Activated naive CD8-positive, alpha-beta T cell (primary cell): ENCODE results near the gene ADRA1B.
"Not testable (repeated sequence)": the region's sequence is repeated elsewhere in the genome, so short reads cannot be mapped to it uniquely, and the experiment has no call there.

Experiments
- H3K27ac Mint-ChIP-seq: one replicate; pipeline ENCODE4 v1.8.0; 2021; ENCODE audit warnings: mixed read lengths
- H3K27me3 Mint-ChIP-seq: one replicate; pipeline ENCODE4 v1.8.0; 2021; ENCODE audit warnings: mixed read lengths
- H3K36me3 Mint-ChIP-seq: one replicate; pipeline ENCODE4 v1.8.0; 2021; ENCODE audit warnings: mixed read lengths
- H3K4me1 Mint-ChIP-seq: one replicate; pipeline ENCODE4 v1.8.0; 2021; ENCODE audit warnings: low read depth, mixed read lengths
- H3K4me3 Mint-ChIP-seq: one replicate; pipeline ENCODE4 v1.8.0; 2021; ENCODE audit warnings: mild to moderate bottlenecking, mixed read lengths
- H3K9me3 Mint-ChIP-seq: one replicate; pipeline ENCODE4 v1.8.0; 2021; ENCODE audit warnings: low read depth, mixed read lengths

The ADRA1B gene

DNA sequence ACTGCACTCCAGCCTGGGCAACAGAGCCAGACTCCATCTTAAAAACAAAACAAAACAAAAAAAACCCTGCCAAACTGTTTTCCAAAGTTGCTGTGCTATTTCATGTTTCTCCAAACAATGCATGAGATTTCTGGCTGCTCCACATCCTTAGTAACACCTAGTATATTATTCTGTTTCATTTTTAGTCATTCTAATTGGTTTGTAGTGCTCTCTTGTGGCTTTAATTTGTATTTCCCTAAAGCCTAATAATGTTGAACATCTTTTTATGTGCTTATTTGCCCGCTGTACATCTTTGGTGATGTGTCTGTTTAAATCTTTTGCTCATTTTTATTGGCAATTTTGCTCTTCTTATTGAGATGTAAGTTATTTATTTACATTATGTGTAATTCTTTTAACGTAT, 74.2 kb downstream of the ADRA1B start:
- Mint-ChIP-seq H3K4me1 (no peaks in the 10 kb centered on the region), H3K9me3 (peaks cover 8% of the 10 kb centered on the region), H3K4me3 (no peak overlapping the region), H3K27me3 (peaks cover 16% of the 10 kb centered on the region), H3K36me3 (no peaks in the 10 kb centered on the region), H3K27ac (no peak overlapping the region)

DNA sequence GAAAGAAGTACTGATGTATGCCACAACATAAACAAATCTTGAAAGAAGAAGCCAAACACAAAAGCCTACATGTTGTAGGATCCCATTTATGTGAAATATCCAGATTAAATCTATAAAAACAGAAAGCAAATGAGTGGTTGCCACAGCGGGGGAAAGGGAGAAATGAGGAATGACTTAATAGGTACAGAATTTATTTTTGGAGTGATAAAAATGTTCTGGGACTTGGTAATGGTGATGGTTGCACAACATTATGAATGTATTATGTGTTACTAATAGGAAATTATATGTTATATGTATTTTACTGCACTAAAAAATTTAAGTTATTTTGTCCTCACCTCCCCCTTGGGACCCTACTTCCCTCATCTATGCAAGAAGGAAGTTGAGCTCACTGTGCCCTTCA, 76.3 kb downstream of the ADRA1B start:
- H3K27ac Mint-ChIP-seq, result no peak overlapping the region
- H3K27me3 Mint-ChIP-seq, result peaks cover 18% of the 10 kb centered on the region
- no peaks in the 10 kb centered on the region for H3K36me3 Mint-ChIP-seq
- H3K4me1 Mint-ChIP-seq, result no peaks in the 10 kb centered on the region
- H3K4me3 Mint-ChIP-seq, result no peak overlapping the region
- H3K9me3 Mint-ChIP-seq, result peaks cover 8% of the 10 kb centered on the region

DNA sequence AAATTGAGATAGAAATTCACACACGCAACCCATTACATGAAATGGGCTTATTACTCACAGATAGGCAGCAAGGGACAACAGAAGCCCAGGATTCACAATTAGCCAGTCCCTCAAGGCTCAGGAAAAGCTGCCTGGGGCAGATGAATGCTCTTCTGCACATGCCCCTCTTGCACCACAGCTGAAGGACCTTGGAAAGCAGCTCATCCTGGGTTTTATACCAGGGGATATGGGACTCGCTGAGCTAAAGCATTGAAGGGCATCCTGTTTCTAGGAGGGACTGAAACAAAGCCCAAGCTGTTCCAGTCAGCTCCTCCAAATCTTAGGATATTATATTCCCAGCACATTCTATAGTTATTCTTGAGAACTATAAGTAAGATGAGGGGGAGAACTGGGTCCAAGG, 76.9 kb downstream of the ADRA1B start:
- no peak overlapping the region for H3K27ac Mint-ChIP-seq
- no peaks in the 10 kb centered on the region for H3K36me3 Mint-ChIP-seq
- peaks cover 18% of the 10 kb centered on the region for H3K27me3 Mint-ChIP-seq
- no peaks in the 10 kb centered on the region for H3K4me1 Mint-ChIP-seq
- H3K9me3 Mint-ChIP-seq, result peaks cover 8% of the 10 kb centered on the region
- no peak overlapping the region for H3K4me3 Mint-ChIP-seq

DNA sequence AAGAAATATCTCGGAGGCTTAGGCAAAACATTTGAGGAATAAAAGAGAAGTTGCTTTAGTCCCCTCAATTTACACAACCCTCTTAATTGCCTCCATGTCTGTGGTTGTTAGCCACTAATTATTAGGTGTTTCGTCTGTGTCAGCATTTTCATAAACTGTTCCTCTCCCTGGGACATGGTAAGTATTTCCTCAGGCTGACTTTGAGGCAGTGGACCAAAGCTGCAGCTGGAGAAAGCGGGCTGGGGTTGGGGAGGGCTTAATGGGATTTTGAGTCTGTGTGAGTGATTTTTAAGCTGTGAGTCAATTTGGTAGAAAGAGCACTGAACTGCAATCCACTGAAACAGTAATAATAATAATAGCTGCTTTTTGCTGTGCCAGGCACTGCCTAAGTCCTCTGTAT, 79.6 kb downstream of the ADRA1B start:
- H3K4me1 Mint-ChIP-seq, result no peaks in the 10 kb centered on the region
- peaks cover 16% of the 10 kb centered on the region for H3K27me3 Mint-ChIP-seq
- no peak overlapping the region for H3K4me3 Mint-ChIP-seq
- no peaks in the 10 kb centered on the region for H3K36me3 Mint-ChIP-seq
- H3K9me3 Mint-ChIP-seq, result peaks cover 8% of the 10 kb centered on the region
- no peak overlapping the region for H3K27ac Mint-ChIP-seq

DNA sequence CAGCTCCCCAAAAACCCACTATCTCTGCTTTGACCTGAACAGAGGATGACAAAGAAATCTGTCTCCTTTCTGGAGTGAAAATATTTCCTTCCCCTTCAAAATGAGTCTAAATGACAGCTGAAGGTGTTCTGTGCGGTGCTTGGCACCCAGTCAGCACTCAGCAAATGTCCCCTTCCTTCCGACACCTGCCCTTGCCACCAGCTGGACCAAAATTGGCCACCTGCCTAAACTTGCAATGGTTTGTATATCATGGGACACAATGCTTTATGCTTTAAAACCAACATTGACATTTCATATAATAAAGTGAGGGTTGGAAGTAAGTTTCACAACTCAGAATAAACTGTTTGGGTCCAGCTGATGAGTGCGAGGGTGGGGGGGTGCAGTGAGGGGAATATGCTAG, 85.2 kb downstream of the ADRA1B start:
- Mint-ChIP-seq H3K9me3 (no peaks in the 10 kb centered on the region), H3K27ac (no peak overlapping the region), H3K4me3 (no peak overlapping the region), H3K4me1 (no peaks in the 10 kb centered on the region), H3K36me3 (no peaks in the 10 kb centered on the region), H3K27me3 (peaks cover 14% of the 10 kb centered on the region)

DNA sequence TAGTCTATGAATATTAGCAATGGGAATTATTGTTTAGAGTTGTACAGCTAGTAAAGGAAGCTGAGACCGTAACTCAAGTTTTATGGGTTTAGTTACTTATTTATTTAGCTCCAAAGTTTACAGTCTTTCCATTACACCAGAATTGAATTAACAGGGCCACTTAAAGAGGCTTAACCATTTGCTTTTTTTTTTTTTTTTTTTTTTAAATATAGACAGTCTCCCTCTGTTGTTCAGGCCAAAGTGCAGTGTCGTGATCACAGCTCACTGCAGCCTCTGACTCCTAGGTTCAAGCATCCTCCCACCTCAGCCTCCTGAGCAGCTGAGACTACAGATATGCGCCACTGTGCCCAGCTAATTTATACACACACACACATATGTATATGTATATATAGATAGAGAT, 91.2 kb downstream of the ADRA1B start:
- Mint-ChIP-seq H3K36me3 (peaks cover 7% of the 10 kb centered on the region), H3K9me3 (no peaks in the 10 kb centered on the region), H3K27me3 (peaks cover 2% of the 10 kb centered on the region), H3K27ac (no peak overlapping the region), H3K4me3 (no peak overlapping the region), H3K4me1 (peaks cover 28% of the 10 kb centered on the region)

DNA sequence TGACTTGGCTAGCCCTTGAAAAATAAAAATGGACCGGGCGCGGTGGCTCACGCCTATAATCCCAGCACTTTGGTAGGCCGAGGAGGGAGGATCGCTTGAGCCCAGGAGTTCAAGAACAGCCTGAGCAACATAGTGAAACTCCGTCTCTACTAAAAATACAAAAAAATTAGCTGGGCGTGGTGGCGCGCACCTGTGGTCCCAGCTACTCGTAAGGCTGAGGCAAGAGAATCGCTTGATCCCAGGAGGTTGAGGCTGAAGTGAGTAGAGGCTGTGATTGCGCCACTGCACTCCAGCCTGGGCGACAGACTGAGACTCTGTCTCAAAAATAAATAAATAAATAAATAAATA, 92.2 kb downstream of the ADRA1B start:
- Mint-ChIP-seq H3K4me3 (peak overlapping the region; percentile 46), H3K4me1 (peaks cover 30% of the 10 kb centered on the region)
- not testable (repeated sequence) for H3K36me3 Mint-ChIP-seq, H3K27me3 Mint-ChIP-seq, H3K9me3 Mint-ChIP-seq, H3K27ac Mint-ChIP-seq

DNA sequence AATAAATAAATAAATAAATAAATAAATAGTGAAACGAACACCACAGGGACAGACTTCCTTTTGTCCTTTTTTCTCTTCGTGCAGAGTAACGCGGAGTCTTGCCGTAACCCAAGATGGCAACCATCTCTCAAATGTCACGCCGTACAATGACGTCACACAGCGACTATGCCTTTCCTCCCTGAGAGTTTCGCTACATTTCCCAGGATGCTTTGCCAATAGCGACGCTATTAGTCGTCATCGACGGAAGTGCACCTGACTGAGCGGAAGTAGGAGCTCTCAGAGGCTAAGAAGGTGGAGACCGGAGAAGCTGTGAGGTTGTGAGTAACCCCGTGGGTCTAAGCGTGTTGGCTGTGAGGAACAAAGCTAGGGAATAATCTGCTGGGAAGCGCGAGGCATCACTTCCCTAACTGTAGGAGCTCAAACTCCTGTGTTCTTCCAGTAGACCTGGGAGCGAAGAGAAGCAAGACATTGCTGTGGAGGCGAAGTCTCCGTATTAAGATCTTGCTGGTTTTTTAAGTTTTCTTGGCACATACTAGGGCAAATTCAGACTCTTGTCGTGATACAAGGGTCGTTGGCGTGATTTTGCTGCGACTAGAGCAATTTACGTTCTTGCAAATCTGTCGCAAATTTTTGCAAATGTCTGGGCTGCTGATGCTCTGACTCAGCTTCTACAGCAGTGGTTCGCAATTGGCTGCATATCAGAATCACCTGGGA, 92.8 kb downstream of the ADRA1B start, which contains the start of gene TTC1:
TSS of gene TTC1 (plus strand) at position 263 of the 714 bp plus-strand sequence. CDS start 1,390 bp downstream, outside the sequence.
- Mint-ChIP-seq H3K27me3 (no peaks in the 10 kb centered on the region), H3K36me3 (peaks cover 7% of the 10 kb centered on the region), H3K9me3 (no peaks in the 10 kb centered on the region), H3K4me3 (peak within 1 kb of the TSS; percentile 98), H3K27ac (peak within 1 kb of the TSS; percentile 96), H3K4me1 (peaks cover 30% of the 10 kb centered on the region)

DNA sequence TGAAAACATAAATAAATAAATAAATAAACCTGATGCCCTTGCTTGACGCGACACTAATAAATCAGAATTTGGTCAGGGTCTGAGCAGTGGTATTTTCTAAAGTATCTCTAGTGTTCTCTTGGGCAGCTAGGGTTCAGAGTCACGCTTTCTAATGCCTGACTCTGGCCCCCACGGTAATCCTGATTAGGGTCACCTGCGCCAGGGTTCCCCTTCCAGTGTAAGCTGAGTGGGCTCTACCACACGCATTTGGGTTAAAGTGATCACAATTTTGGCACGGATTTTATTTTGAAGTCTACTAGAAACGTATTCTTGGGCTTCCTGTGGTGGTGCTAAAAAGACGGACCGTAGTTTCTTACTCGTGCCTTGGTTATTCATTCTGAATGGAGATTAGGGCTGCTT, 93.3 kb downstream of the ADRA1B start:
- H3K27me3 Mint-ChIP-seq, result no peaks in the 10 kb centered on the region
- H3K4me1 Mint-ChIP-seq, result peaks cover 30% of the 10 kb centered on the region
- peaks cover 7% of the 10 kb centered on the region for H3K36me3 Mint-ChIP-seq

DNA sequence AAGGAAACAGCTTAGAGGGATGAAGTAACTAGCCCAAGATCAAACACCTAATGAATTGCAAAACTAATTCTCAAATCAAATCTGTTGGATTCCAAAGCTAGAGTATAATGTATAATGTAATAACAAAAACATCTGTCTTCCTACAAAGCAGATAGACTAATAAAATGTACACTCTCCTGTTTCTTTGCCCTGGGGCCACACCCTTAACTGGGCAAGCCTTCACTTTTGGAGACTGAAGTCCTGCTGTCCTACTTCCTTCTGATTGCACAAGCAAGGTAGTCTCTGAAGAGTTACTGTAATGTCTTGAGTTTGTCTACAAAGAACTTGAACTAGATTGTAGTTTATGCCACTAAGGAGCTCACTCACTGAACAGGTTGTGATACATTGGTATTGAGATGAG, 95.2 kb downstream of the ADRA1B start:
- Mint-ChIP-seq H3K36me3 (peaks cover 7% of the 10 kb centered on the region), H3K27me3 (no peaks in the 10 kb centered on the region), H3K4me1 (peaks cover 34% of the 10 kb centered on the region), H3K27ac (no peak overlapping the region), H3K4me3 (peak overlapping the region; percentile 98), H3K9me3 (no peaks in the 10 kb centered on the region)

More for the DNA sequence above, 93.3 kb downstream of the ADRA1B start:
- Mint-ChIP-seq H3K4me3 (peak overlapping the region; percentile 98), H3K9me3 (no peaks in the 10 kb centered on the region), H3K27ac (peak overlapping the region; percentile 96)

DNA sequence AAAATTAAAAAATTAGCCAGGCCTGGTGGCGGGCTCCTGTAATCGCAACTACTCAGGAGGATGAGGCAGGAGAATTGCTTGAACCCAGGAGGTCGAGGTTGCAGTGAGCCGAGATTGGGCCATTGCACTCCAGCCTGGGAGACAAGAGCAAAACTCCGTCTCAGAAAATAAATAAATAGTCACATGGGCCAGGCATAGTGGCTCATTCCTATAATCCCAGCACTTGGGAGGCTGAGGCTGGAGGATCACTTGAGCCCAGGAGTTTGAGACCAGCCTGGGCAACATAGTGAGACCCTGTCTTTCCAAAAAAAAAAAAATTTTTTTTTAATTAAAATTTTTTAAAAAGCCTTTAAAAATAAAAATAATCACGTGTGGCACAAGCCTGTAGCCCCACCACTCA, 97.9 kb downstream of the ADRA1B start:
- not testable (repeated sequence) for H3K36me3 Mint-ChIP-seq

DNA sequence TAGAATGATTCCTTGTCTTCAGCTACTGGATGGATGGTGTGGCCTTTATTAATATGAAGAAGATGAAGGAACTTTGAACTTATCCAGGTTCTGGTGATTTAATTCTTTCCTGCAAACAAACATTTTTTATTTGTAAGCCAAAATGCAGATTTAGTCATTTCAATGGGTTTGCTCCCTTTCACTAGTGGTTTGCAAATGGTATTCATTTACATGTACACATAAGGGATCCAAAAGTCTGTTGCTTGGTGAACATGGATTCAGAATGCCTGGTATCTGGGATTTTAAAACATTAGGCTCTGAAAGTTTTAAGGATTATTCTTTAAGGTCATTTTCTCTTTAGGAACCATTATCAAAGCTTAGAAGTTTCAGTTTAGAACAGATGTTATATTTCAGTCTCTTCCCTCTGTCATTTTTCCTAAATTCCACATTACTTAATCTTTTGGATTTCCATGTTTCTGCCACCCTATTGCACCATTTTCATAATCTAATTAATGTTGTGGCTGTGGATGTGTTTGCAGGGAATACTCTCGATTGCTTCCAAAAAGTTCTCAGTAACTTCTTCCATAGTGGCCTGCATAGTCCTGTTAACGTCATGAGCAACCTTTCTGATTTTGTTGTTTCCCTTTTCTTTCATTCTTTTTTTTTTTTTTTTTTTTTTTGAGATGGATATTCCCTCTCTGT, 102.8 kb downstream of the ADRA1B start:
- H3K9me3 Mint-ChIP-seq, result no peaks in the 10 kb centered on the region
- peaks cover 19% of the 10 kb centered on the region for H3K4me1 Mint-ChIP-seq
- no peak overlapping the region for H3K4me3 Mint-ChIP-seq
- H3K27ac Mint-ChIP-seq, result no peak overlapping the region
- H3K27me3 Mint-ChIP-seq, result no peaks in the 10 kb centered on the region
- no peaks in the 10 kb centered on the region for H3K36me3 Mint-ChIP-seq

More for the DNA sequence above, 97.9 kb downstream of the ADRA1B start:
- not testable (repeated sequence) for H3K27ac Mint-ChIP-seq, H3K4me3 Mint-ChIP-seq, H3K27me3 Mint-ChIP-seq, H3K9me3 Mint-ChIP-seq
- peaks cover 32% of the 10 kb centered on the region for H3K4me1 Mint-ChIP-seq

DNA sequence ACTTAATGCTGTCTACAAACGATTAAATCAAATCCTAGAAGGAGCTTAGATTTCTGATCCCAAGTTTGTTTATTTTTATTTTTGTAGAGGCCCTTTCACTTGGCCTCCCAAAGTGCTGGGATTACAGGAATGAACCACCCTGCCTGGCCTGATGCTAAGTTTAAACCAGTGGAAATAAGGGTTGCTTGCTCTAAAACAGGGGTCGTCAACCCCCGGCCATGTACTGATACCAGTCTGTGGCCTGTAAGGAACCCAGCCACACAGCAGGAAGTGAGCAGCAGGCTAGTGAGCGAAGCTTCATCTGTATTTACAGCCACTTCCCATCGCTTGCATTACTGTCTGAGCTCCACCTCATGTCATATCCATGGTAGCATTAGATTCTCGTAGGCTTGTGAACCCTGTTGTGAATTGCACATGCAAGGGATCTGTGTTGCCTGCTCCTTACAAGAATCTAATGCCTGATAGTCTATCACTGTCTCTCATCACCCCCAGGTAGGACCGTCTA, 104.0 kb downstream of the ADRA1B start:
- H3K4me1 Mint-ChIP-seq, result peaks cover 19% of the 10 kb centered on the region
- H3K27ac Mint-ChIP-seq, result peak overlapping the region; percentile 16

DNA sequence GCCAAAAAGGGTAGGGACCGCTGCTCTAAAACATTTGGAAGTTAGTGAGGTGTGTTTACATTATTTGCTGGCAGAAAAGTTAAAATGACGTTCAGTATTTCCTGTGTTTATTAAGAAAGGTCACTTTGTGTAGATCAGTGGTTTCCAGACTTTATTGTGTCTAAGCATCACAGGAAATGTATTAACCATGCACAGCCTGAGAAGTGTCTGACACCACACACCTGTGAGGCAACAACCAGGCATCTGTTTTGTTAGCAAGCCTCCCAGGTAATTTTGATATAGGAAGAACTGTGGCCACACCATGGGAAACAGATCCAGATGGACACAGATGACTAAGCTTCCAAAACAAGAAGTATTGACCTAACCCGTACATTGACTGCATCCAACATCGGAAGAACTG, 104.7 kb downstream of the ADRA1B start:
- H3K27me3 Mint-ChIP-seq, result no peaks in the 10 kb centered on the region
- no peaks in the 10 kb centered on the region for H3K9me3 Mint-ChIP-seq
- H3K27ac Mint-ChIP-seq, result peak overlapping the region; percentile 46
- H3K4me3 Mint-ChIP-seq, result no peak overlapping the region
- H3K36me3 Mint-ChIP-seq, result no peaks in the 10 kb centered on the region
- peaks cover 24% of the 10 kb centered on the region for H3K4me1 Mint-ChIP-seq

More for the DNA sequence above, 104.0 kb downstream of the ADRA1B start:
- Mint-ChIP-seq H3K9me3 (no peaks in the 10 kb centered on the region), H3K36me3 (no peaks in the 10 kb centered on the region), H3K4me3 (no peak overlapping the region), H3K27me3 (no peaks in the 10 kb centered on the region)

DNA sequence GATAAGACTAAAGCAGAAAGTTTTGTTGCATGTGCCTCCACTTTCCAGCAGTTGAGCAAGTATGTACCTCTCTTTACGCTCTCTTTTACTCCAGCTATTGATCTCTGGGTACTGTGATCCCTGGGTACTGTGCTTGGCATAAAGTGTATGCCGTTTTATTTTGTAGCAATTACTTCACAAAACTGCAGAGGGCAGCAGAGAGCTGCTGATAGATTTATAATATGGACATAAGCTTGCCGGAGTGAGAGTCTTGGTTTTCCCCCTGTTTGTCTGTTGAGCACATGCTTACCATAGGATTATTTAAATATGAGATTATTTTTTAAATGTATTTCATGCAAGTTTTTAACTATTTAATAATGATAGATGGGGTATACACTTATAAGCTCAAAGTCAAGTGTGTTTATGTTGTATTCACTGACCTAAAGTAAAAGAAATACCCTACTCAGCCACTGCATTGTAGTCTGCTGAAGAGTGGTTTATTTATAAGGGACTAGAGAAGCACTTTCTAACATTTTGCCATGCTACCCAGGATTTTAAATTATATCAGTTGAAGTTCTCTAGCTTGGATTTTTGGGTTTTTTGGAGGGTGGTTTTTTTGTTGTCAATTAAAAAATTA, 105.7 kb downstream of the ADRA1B start:
- Mint-ChIP-seq H3K36me3 (no peaks in the 10 kb centered on the region), H3K9me3 (no peaks in the 10 kb centered on the region), H3K4me3 (no peak overlapping the region), H3K4me1 (peaks cover 28% of the 10 kb centered on the region), H3K27me3 (no peaks in the 10 kb centered on the region), H3K27ac (no peak overlapping the region)
